Neuron (in vitro differentiated cells): ENCODE data around the gene NOCT.
"Not testable (repeated sequence)": the region's sequence is repeated elsewhere in the genome, so short reads cannot be mapped to it uniquely, and the experiment has no call there.

Source experiments
- H2AFZ ChIP-seq: one replicate; pipeline ENCODE4 v1.6.1; 2013; ENCODE audit warnings: low read depth, mild to moderate bottlenecking, inconsistent platforms, low read length, moderate library complexity
- H3K27me3 ChIP-seq: one replicate; pipeline ENCODE4 v1.6.1; 2013; ENCODE audit warnings: low read length; ENCODE audit not compliant: insufficient read depth
- H3K36me3 ChIP-seq: one replicate; pipeline ENCODE4 v1.6.1; 2013; ENCODE audit warnings: low read length; ENCODE audit not compliant: insufficient read depth
- H3K4me1 ChIP-seq: one replicate; pipeline ENCODE4 v1.6.1; 2013; ENCODE audit warnings: low read length; ENCODE audit not compliant: insufficient read depth
- H3K4me3 ChIP-seq: 2 replicates; pipeline ENCODE4 v1.5.1; 2013; ENCODE audit warnings: mild to moderate bottlenecking, low read length, moderate library complexity
- H3K9me3 ChIP-seq: one replicate; pipeline ENCODE4 v1.6.1; 2013; ENCODE audit warnings: low read length

NOCT gene

DNA sequence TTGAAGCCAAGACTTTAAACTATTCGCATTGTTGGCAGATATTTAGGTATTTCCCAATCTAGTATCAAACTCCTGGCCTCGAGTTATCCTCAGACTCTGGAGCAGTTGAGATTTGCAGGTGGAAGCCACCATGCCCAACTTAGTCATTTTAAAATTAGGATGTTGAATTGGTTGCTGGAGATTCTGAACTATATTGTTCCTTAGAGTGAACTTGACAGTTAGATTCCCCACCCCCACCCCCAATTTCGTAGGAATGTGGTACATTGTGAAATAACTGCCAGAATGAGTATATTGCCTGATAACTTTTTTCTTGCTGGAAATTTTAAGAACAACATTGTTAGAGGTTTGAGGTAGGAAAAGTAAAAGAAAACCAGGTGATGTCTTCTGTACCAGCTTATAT lies 2.3 kb downstream of the NOCT start:
- H3K27me3 ChIP-seq: no peaks in the 10 kb centered on the region
- no peak overlapping the region for H2AFZ ChIP-seq
- no peaks in the 10 kb centered on the region for H3K9me3 ChIP-seq
- peaks cover 3% of the 10 kb centered on the region for H3K36me3 ChIP-seq
- H3K4me3 ChIP-seq: no peak overlapping the region
- peaks cover 25% of the 10 kb centered on the region for H3K4me1 ChIP-seq

DNA sequence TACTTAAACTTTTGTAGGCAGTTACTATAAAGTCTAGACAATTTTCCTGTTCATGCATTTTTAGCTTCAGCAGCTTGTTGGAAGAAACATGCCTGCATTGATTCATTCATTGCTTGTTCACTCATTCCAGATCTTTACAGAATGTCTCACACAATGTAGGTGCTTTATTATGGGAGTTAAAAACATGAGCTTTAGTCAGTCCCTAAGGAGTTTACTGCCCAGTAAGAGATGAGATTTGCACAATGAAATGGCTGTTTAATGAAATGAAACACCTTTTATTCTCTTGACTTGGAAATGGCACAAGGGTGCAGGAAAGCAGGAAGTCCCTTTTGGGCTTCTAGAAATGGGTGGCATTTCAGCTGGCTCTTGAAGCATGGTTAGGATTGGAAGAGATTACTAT lies 2.9 kb downstream of the NOCT start:
- Histone ChIP-seq H3K36me3 (peaks cover 6% of the 10 kb centered on the region), H3K9me3 (no peaks in the 10 kb centered on the region), H3K4me1 (peaks cover 25% of the 10 kb centered on the region), H3K27me3 (no peaks in the 10 kb centered on the region), H2AFZ (no peak overlapping the region), H3K4me3 (no peak overlapping the region)

- Histone ChIP-seq H2AFZ (no peak overlapping the region), H3K9me3 (no peaks in the 10 kb centered on the region), H3K4me3 (no peak overlapping the region), H3K4me1 (peaks cover 20% of the 10 kb centered on the region), H3K27me3 (no peaks in the 10 kb centered on the region), H3K36me3 (peaks cover 6% of the 10 kb centered on the region)
Measured at GRCh38 chr4:139018971-139019758, 3.6 kb downstream of the NOCT start.

- Histone ChIP-seq H3K4me1 (peaks cover 10% of the 10 kb centered on the region), H3K36me3 (peaks cover 6% of the 10 kb centered on the region), H3K27me3 (no peaks in the 10 kb centered on the region), H3K9me3 (no peaks in the 10 kb centered on the region), H3K4me3 (no peak overlapping the region), H2AFZ (no peak overlapping the region)
Measured at GRCh38 chr4:139020384-139020783, 4.8 kb downstream of the NOCT start.

DNA sequence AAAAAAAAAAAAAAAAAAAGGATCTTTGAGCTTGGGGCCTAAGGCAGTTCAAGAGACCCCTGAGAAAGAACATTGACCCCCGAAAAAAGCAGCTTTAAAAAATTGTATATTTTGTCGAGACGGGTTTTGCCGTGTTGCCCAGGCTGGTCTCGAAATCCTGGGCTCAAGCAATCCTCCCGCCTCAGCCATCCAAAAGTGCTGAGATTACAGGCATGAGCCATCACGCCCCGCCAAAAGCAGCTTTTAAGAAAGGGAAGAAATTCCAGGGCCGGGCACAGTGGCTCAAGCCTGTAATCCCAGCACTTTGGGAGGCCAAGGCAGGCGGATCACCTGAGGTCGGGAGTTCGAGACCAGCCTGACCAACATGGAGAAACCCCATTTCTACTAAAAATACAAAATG lies 5.5 kb downstream of the NOCT start:
- H3K4me3 ChIP-seq, H3K9me3 ChIP-seq, H3K4me1 ChIP-seq, H3K27me3 ChIP-seq, H3K36me3 ChIP-seq, H2AFZ ChIP-seq: not testable (repeated sequence)

DNA sequence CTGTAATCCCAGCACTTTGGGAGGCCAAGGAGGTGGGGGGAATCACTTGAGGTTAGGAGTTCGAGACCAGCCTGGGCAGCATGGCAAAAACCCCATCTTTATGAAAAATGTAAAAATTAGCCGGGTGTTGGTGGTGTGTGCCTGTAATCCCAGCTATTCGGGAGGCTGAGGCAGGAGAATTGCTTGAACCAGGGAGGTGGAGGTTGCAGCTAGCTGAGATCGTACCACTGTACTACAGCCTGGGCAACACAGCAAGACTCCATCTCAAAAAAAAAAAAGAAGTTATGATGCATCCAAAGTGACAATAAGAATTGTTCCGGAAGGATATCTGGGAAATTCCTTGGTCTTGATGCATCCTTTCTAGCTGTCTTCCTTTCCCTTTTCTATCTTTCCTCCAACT lies 7.3 kb downstream of the NOCT start:
- H3K36me3 ChIP-seq: peaks cover 6% of the 10 kb centered on the region
- H3K4me3 ChIP-seq: no peak overlapping the region
- no peak overlapping the region for H2AFZ ChIP-seq
- peaks cover 10% of the 10 kb centered on the region for H3K4me1 ChIP-seq
- H3K9me3 ChIP-seq: no peaks in the 10 kb centered on the region
- no peaks in the 10 kb centered on the region for H3K27me3 ChIP-seq

GRCh38 chr4:139024686-139025085 lies 9.1 kb downstream of the NOCT start:
- peaks cover 3% of the 10 kb centered on the region for H3K36me3 ChIP-seq
- H2AFZ ChIP-seq: no peak overlapping the region
- H3K9me3 ChIP-seq: no peaks in the 10 kb centered on the region
- no peak overlapping the region for H3K4me3 ChIP-seq
- H3K4me1 ChIP-seq: peaks cover 6% of the 10 kb centered on the region
- H3K27me3 ChIP-seq: no peaks in the 10 kb centered on the region

- Histone ChIP-seq H3K27me3 (no peaks in the 10 kb centered on the region), H2AFZ (no peak overlapping the region), H3K4me3 (no peak overlapping the region), H3K36me3 (peaks cover 3% of the 10 kb centered on the region), H3K9me3 (no peaks in the 10 kb centered on the region), H3K4me1 (no peaks in the 10 kb centered on the region)
Measured at GRCh38 chr4:139025841-139026240, 10.3 kb downstream of the NOCT start.

DNA sequence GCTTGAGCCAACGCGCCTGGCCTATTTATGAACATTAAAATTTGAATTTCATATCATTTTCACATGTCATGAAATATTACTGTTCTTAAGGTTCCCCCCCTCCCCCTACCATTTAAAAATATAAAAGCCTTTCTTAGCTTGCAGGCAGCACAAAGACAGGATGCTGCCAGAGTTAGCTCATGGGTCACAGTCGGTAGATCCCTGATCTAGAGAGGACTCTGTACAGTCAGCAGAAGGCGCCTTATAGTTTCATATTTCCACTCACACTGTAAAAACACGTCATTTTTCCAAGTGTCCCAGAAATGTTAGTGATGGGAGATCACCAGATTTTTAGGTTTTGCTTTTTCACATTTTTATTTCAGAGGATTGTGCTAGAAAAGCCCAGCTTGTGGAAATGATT lies 12.2 kb downstream of the NOCT start:
- no peak overlapping the region for H2AFZ ChIP-seq
- H3K27me3 ChIP-seq: no peaks in the 10 kb centered on the region
- H3K36me3 ChIP-seq: peaks cover 3% of the 10 kb centered on the region
- no peak overlapping the region for H3K4me3 ChIP-seq
- H3K9me3 ChIP-seq: no peaks in the 10 kb centered on the region
- no peaks in the 10 kb centered on the region for H3K4me1 ChIP-seq

GRCh38 chr4:139028191-139028661 lies 12.6 kb downstream of the NOCT start:
- no peaks in the 10 kb centered on the region for H3K9me3 ChIP-seq
- H3K4me3 ChIP-seq: no peak overlapping the region
- H3K36me3 ChIP-seq: no peaks in the 10 kb centered on the region
- no peaks in the 10 kb centered on the region for H3K4me1 ChIP-seq
- H2AFZ ChIP-seq: no peak overlapping the region
- no peaks in the 10 kb centered on the region for H3K27me3 ChIP-seq

GRCh38 chr4:139029866-139030363 lies 14.3 kb downstream of the NOCT start:
- H3K4me1 ChIP-seq, H3K27me3 ChIP-seq, H2AFZ ChIP-seq, H3K9me3 ChIP-seq, H3K4me3 ChIP-seq, H3K36me3 ChIP-seq: not testable (repeated sequence)

DNA sequence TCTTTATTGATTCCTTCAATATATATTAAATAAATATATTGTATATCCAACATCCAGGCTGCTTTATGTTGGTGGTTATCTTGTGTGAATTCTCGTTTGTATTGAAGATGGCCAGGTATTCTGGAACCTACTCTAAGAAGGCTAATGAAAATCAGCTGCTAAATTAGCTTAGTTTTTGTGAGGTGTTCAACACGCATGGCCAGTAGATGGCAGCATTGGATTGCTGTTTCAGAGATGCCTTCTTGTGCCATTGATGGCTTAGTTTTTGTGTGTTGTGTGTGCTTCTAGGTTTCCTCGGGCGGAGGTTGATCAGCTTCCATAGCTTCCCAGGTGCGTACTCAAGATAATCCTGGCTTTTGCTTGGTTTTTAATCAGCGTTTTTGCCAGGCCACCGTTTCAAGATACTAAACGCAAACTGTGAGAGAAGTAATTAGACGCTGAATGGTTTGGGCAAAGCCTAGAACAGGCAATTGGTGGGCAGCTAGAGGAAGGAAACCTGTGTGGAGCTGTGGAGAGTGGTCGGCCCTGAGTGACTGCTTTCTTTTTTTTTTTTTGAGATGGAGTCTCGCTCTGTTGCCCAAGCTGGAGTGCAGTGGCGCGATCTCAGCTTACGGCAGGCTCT lies 15.1 kb downstream of the NOCT start:
- Histone ChIP-seq H3K36me3 (no peaks in the 10 kb centered on the region), H3K27me3 (no peaks in the 10 kb centered on the region), H3K4me3 (no peak overlapping the region), H3K9me3 (no peaks in the 10 kb centered on the region), H3K4me1 (no peaks in the 10 kb centered on the region), H2AFZ (no peak overlapping the region)

GRCh38 chr4:139035650-139036049 lies 20.1 kb downstream of the NOCT start:
- no peak overlapping the region for H3K4me3 ChIP-seq
- no peaks in the 10 kb centered on the region for H3K9me3 ChIP-seq
- H3K36me3 ChIP-seq: peaks cover 8% of the 10 kb centered on the region
- no peaks in the 10 kb centered on the region for H3K4me1 ChIP-seq
- H2AFZ ChIP-seq: no peak overlapping the region
- H3K27me3 ChIP-seq: no peaks in the 10 kb centered on the region
